Fibroblast of mammary gland (primary cell): ENCODE measurements around the gene ST6GALNAC6.

Experiments used
- DNase-seq: peaks from one replicate; pipeline ENCODE4 v3.0.0-alpha.2; 2010; ENCODE audit warnings: low read depth
- H3K4me3 ChIP-seq: 2 replicates; pipeline ENCODE4 v1.5.1; 2011; ENCODE audit warnings: low read depth, mild to moderate bottlenecking, low read length, moderate library complexity; ENCODE audit not compliant: control insufficient read depth
- TF ChIP-seq, protein P1 (sequence below): conservative IDR thresholded peaks from 2 replicates; pipeline ENCODE4 v1.5.1; 2011; ENCODE audit warnings: low read depth, low read length, inconsistent platforms; ENCODE audit not compliant: control insufficient read depth, insufficient read depth

Gene ST6GALNAC6

DNA sequence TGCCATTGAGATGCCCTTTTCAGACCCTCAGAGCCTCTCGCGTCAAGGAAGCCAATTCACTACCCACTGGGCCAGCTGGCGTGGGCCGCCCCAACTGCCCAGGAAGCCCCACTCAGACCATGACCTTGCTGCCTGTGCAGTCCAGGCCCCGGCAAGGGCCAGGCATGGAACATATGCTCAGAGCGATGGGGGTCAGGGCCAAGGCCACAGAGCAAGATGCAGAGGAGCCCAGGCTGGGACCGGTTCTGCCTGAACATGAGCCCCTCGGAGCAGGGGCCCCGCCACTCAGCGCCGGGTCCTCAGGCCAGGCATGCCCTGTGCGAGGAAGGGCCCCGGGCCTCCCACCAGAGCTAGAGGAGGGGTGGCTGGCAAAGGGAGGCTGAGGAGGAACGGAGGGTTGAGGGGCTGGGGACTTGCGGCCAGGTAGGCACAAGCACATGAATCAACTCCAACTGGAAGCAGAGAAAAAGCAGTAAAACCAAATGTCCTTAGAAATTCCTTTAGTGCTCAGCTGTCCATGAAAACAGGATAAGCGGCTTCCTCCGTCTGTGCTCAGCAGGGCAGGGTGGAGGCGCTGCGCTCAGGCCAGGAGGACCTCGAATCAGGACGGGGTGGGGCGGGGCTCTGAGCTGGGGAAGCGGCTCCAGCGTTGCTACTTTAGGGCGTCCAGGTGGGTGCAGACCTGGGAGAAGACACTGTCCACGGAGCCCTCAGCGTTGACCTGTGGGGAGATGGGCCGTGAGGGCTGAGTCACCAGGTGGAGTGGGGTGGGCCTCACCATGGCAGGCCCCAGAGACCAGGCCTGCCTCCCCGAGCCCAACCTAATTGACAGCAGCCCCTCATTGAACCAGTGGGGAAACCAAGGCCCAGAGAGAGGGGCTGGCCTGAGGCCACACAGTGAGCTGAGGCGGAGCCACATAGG, 31.8 kb downstream of the ST6GALNAC6 start:
- no peak overlapping the region for H3K4me3 ChIP-seq
- DNase-seq = no peak
- TF ChIP-seq, protein P1, sequence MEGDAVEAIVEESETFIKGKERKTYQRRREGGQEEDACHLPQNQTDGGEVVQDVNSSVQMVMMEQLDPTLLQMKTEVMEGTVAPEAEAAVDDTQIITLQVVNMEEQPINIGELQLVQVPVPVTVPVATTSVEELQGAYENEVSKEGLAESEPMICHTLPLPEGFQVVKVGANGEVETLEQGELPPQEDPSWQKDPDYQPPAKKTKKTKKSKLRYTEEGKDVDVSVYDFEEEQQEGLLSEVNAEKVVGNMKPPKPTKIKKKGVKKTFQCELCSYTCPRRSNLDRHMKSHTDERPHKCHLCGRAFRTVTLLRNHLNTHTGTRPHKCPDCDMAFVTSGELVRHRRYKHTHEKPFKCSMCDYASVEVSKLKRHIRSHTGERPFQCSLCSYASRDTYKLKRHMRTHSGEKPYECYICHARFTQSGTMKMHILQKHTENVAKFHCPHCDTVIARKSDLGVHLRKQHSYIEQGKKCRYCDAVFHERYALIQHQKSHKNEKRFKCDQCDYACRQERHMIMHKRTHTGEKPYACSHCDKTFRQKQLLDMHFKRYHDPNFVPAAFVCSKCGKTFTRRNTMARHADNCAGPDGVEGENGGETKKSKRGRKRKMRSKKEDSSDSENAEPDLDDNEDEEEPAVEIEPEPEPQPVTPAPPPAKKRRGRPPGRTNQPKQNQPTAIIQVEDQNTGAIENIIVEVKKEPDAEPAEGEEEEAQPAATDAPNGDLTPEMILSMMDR = no peak

GRCh38 chr9:127866535-127866934, 32.9 kb downstream of the ST6GALNAC6 start:
- TF ChIP-seq, protein P1 = no peak
- no peak for DNase-seq

GRCh38 chr9:127865645-127866464, 33.5 kb downstream of the ST6GALNAC6 start:
- no peak for DNase-seq
- TF ChIP-seq, protein P1 = no peak
- H3K4me3 ChIP-seq = no peak overlapping the region

More at GRCh38 chr9:127866535-127866934, 32.9 kb downstream of the ST6GALNAC6 start:
- no peak overlapping the region for H3K4me3 ChIP-seq

GRCh38 chr9:127863191-127863621, 36.2 kb downstream of the ST6GALNAC6 start:
- DNase-seq = no peak
- H3K4me3 ChIP-seq = no peak overlapping the region
- TF ChIP-seq, protein P1 = no peak

GRCh38 chr9:127862075-127863011, 37.1 kb downstream of the ST6GALNAC6 start:
- DNase-seq = no peak
- no peak overlapping the region for H3K4me3 ChIP-seq

More at GRCh38 chr9:127862075-127863011, 37.1 kb downstream of the ST6GALNAC6 start:
- TF ChIP-seq, protein P1 = no peak
